ENCODE data around the gene ADRA2C.

The ADRA2C gene

DNA sequence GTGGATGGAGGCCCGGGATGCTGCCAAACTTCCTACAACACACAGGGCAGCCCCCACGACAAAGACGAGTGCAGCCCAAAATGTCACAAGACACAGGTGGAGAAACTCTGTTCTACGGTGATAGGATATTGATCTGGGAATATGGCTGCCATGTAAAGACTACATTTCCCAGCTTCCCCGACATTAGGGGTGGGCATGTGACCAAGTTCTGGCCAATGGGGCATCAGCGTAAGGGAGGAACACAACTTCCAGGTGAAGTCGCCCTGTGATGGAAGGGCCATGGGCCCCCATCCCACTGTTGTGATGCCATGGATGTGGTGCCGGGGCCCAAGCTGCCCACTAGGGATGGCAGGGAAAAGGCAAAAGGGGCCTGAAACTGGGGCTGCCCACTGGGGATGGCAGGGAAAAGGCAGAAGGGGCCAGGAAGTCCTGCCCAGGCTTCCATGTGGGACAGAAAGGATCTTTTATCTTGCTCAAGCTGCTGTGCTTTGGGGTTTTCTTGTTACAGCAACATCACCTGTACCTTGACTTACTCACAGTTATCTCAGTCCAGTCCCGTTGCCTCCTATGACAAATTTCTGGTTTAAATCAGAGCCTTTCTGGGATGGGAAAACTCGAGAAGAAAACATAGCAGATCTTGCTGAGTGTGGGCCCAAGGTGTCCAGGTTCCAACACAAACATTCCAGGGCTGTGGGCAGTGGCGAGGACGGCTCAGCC lies 9.7 kb upstream of the ADRA2C start:
- H3K9me3 ChIP-seq (ENCODE audit: control insufficient read depth, insufficient read depth, low read length), result no peaks in the 10 kb centered on the region
- no peaks in the 10 kb centered on the region for H3F3A ChIP-seq (ENCODE audit: control insufficient read depth, insufficient read depth)
- no peaks in the 10 kb centered on the region for H3K9me2 ChIP-seq (replicated peaks; ENCODE audit: control insufficient read depth, low read length)
- peaks cover 5% of the 10 kb centered on the region for H3K27me3 ChIP-seq (ENCODE audit: control insufficient read depth, low read length)
- no peak overlapping the region for H3K4me3 ChIP-seq (ENCODE audit: low read length)
- no peaks in the 10 kb centered on the region for H3K4me1 ChIP-seq (ENCODE audit: control insufficient read depth, low read length)
- no peaks in the 10 kb centered on the region for H4K20me1 ChIP-seq (ENCODE audit: control insufficient read depth, insufficient read depth, low read depth, low read length)
- no peak overlapping the region for H3K4me2 ChIP-seq (ENCODE audit: low read length)
- no peaks in the 10 kb centered on the region for H3K36me3 ChIP-seq (ENCODE audit: control insufficient read depth, low read length)
- H3K79me2 ChIP-seq (ENCODE audit: control insufficient read depth, low read length), result no peaks in the 10 kb centered on the region
- TF ChIP-seq, protein P1, sequence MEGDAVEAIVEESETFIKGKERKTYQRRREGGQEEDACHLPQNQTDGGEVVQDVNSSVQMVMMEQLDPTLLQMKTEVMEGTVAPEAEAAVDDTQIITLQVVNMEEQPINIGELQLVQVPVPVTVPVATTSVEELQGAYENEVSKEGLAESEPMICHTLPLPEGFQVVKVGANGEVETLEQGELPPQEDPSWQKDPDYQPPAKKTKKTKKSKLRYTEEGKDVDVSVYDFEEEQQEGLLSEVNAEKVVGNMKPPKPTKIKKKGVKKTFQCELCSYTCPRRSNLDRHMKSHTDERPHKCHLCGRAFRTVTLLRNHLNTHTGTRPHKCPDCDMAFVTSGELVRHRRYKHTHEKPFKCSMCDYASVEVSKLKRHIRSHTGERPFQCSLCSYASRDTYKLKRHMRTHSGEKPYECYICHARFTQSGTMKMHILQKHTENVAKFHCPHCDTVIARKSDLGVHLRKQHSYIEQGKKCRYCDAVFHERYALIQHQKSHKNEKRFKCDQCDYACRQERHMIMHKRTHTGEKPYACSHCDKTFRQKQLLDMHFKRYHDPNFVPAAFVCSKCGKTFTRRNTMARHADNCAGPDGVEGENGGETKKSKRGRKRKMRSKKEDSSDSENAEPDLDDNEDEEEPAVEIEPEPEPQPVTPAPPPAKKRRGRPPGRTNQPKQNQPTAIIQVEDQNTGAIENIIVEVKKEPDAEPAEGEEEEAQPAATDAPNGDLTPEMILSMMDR (IDR thresholded peaks at IDR 0.05; ENCODE audit: low read depth, low read length, poor library complexity, severe bottlenecking), result no peak
- no peak for TF ChIP-seq EZH2phosphoT487 (IDR thresholded peaks at IDR 0.05; ENCODE audit: borderline replicate concordance, low read length)
- no peak overlapping the region for H3K27ac ChIP-seq (ENCODE audit: low read depth, low read length)

- no peaks in the 10 kb centered on the region for H3K27me3 ChIP-seq (ENCODE audit: control insufficient read depth, low read length)
- no peaks in the 10 kb centered on the region for H3K9me3 ChIP-seq (ENCODE audit: control insufficient read depth, insufficient read depth, low read length)
- no peak overlapping the region for H3K4me3 ChIP-seq (ENCODE audit: low read length)
- no peaks in the 10 kb centered on the region for H3F3A ChIP-seq (ENCODE audit: control insufficient read depth, insufficient read depth)
- TF ChIP-seq, protein P1 (IDR thresholded peaks at IDR 0.05; ENCODE audit: low read depth, low read length, poor library complexity, severe bottlenecking), result no peak
- TF ChIP-seq EZH2phosphoT487 (IDR thresholded peaks at IDR 0.05; ENCODE audit: borderline replicate concordance, low read length), result no peak
- no peaks in the 10 kb centered on the region for H3K79me2 ChIP-seq (ENCODE audit: control insufficient read depth, low read length)
- H3K36me3 ChIP-seq (ENCODE audit: control insufficient read depth, low read length), result no peaks in the 10 kb centered on the region
- H3K4me2 ChIP-seq (ENCODE audit: low read length), result no peak overlapping the region
- H3K9me2 ChIP-seq (replicated peaks; ENCODE audit: control insufficient read depth, low read length), result no peaks in the 10 kb centered on the region
- H4K20me1 ChIP-seq (ENCODE audit: control insufficient read depth, insufficient read depth, low read depth, low read length), result no peaks in the 10 kb centered on the region
- H3K4me1 ChIP-seq (ENCODE audit: control insufficient read depth, low read length), result no peaks in the 10 kb centered on the region
- no peak overlapping the region for H3K27ac ChIP-seq (ENCODE audit: low read depth, low read length)
Observed at GRCh38 chr4:3759236-3759635, 6.9 kb upstream of the ADRA2C start.

- Histone ChIP-seq H3F3A (ENCODE audit: control insufficient read depth, insufficient read depth) (no peaks in the 10 kb centered on the region), H3K4me3 (ENCODE audit: low read length) (no peak overlapping the region), H3K27ac (ENCODE audit: low read depth, low read length) (no peak overlapping the region), H3K79me2 (ENCODE audit: control insufficient read depth, low read length) (no peaks in the 10 kb centered on the region), H4K20me1 (ENCODE audit: control insufficient read depth, insufficient read depth, low read depth, low read length) (no peaks in the 10 kb centered on the region), H3K4me1 (ENCODE audit: control insufficient read depth, low read length) (no peaks in the 10 kb centered on the region), H3K9me2 (replicated peaks; ENCODE audit: control insufficient read depth, low read length) (no peaks in the 10 kb centered on the region), H3K27me3 (ENCODE audit: control insufficient read depth, low read length) (0 out of 2 replicates have a peak, but pooled peaks cover 5% of the 10 kb centered on the region), H3K4me2 (ENCODE audit: low read length) (no peak overlapping the region), H3K36me3 (ENCODE audit: control insufficient read depth, low read length) (no peaks in the 10 kb centered on the region), H3K9me3 (ENCODE audit: control insufficient read depth, insufficient read depth, low read length) (no peaks in the 10 kb centered on the region)
- TF ChIP-seq EZH2phosphoT487 (IDR thresholded peaks at IDR 0.05; ENCODE audit: borderline replicate concordance, low read length), result no peak
- TF ChIP-seq, protein P1 (IDR thresholded peaks at IDR 0.05; ENCODE audit: low read depth, low read length, poor library complexity, severe bottlenecking), result no peak
Observed at GRCh38 chr4:3760346-3760745, 5.8 kb upstream of the ADRA2C start.
